Hepatocyte (in vitro differentiated cells): ENCODE measurements around the gene VPS13D.

Experiments
- EZH2 ChIP-seq: fragments of 200-600 bp; sonication (generic); IDR thresholded peaks from 2 replicates; pipeline ENCODE4 v1.6.1; 2016; ENCODE audit warnings: antibody characterized with exemption, mild to moderate bottlenecking, borderline replicate concordance
- EZH2phosphoT487 ChIP-seq: fragments of 200-600 bp; sonication (generic); IDR thresholded peaks from one replicate; pipeline ENCODE4 v1.6.1; 2018; ENCODE audit warnings: antibody characterized with exemption, mild to moderate bottlenecking, low read depth, moderate library complexity; ENCODE audit not compliant: unreplicated experiment, severe bottlenecking
- TF ChIP-seq, protein P1 (sequence below): fragments of 200-600 bp; sonication (generic); IDR thresholded peaks from 2 replicates; pipeline ENCODE4 v1.5.1; 2016; ENCODE audit warnings: antibody characterized with exemption, mild to moderate bottlenecking; ENCODE audit not compliant: poor library complexity

DNA sequence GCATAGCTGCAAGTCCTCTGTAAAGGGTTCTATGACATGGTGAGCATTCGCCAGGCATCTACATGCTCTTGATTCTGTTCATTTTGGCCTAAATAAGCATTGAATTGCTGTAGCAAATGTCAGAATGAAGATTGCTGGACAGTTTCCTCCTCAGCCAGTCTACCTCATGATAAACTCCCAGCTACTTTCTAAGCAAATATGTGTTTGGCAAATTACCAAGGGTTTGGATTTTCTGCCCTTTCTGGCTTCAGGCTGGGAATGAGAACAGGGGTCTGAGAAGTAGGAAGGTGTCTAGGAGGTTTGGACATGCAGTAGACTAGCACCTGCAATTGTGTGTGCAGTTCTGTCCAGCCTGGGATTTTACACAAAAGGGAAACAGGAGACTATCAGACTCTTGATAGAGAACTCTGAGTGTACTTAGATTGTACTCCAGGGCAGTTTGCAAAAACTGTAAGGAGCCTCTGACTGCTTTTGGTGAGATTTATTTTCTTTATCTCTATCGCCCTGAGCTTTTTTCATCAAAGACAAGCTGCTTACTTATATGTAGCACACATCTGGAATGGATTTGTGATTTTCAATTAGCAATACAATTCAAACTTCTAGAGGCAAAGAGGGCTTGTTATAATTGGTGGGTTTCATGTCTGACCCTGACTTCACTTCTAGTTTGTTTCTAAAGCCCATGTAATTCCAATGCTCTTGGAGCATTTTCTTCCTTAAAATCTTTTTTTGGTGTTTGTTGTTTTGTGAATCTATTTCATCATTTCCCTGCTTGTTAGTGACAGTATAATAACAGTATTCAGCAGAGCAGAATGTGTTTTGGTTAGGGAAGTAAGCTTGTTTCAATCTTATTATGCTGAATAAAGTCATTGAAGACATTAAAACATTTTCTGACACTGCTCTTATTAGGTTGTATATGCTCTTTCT is 150.8 kb downstream of the VPS13D start:
- TF ChIP-seq, protein P1, sequence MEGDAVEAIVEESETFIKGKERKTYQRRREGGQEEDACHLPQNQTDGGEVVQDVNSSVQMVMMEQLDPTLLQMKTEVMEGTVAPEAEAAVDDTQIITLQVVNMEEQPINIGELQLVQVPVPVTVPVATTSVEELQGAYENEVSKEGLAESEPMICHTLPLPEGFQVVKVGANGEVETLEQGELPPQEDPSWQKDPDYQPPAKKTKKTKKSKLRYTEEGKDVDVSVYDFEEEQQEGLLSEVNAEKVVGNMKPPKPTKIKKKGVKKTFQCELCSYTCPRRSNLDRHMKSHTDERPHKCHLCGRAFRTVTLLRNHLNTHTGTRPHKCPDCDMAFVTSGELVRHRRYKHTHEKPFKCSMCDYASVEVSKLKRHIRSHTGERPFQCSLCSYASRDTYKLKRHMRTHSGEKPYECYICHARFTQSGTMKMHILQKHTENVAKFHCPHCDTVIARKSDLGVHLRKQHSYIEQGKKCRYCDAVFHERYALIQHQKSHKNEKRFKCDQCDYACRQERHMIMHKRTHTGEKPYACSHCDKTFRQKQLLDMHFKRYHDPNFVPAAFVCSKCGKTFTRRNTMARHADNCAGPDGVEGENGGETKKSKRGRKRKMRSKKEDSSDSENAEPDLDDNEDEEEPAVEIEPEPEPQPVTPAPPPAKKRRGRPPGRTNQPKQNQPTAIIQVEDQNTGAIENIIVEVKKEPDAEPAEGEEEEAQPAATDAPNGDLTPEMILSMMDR = no peak
- TF ChIP-seq EZH2 = no peak
- TF ChIP-seq EZH2phosphoT487 = no peak
